Lower leg skin (tissue), 4 donors: ENCODE data around the gene PHGDH. TPM values are rescaled to one million over a fixed set of nuclear protein-coding genes. Genes with fewer than 3 reads are reported as not detected.

Source experiments
- DNase-seq, 2 donors: peaks; one replicate each; pipeline ENCODE4 v3.0.0-alpha.2; 2019; ENCODE audit warnings: low spot score in 2 of 2
- H3K4me3 ChIP-seq: fragments of 200-600 bp; sonication (generic); 2 replicates; pipeline ENCODE4 v1.5.1; 2017; ENCODE audit warnings: mild to moderate bottlenecking, low read depth; ENCODE audit not compliant: poor library complexity, severe bottlenecking
- CTCF ChIP-seq, 3 donors: fragments of 450-650 bp; IDR thresholded peaks; one replicate each; pipeline ENCODE4 v1.5.1; 2016; ENCODE audit warnings: antibody characterized with exemption in 3 of 3, mild to moderate bottlenecking in 3 of 3, moderate library complexity in 2 of 3
- POLR2A ChIP-seq, 2 donors: fragments of 450-650 bp; IDR thresholded peaks; one replicate each; pipeline ENCODE4 v1.6.1; 2016 to 2017; ENCODE audit warnings: antibody characterized with exemption in 2 of 2, mild to moderate bottlenecking in 1 of 2, moderate library complexity in 1 of 2
- WGBS, 2 donors: methylation state at CpG; one replicate each; pipeline ENCODE4 v1.1.5; 2018; 5-methylcytosine and 5-hydroxymethylcytosine counted together
- intact Hi-C: fragments of 100-400 bp; cut with DNase I; formaldehyde crosslinking; loops from one replicate; pipeline ENCODE4 v1.15.0; 2023; ENCODE audit warnings: low total_unique reads
- total RNA-seq, 4 donors: library from RNA; depleted of rRNA; stranded (reverse); fragments of >200 nt; gene quantifications; one replicate each; pipeline ENCODE4 v1.1.0, GENCODE V29; 2016

PHGDH gene
- 10 to 100 TPM; 55.1 to 94.2 (median 73.5) TPM for total RNA-seq

GRCh38 chr1:119711804-119712341 is at the start of gene PHGDH:
TSS of gene PHGDH (plus strand) at chr1:119711934. CDS start at chr1:119712023, 89 bp downstream.
- peak within 1 kb of the TSS; percentile 36 for H3K4me3 ChIP-seq
- peak; percentile 53 to 93 for DNase-seq
- intact Hi-C loops: no loop called here
- TF ChIP-seq POLR2A (IDR thresholded peaks at IDR 0.05) (no peak), CTCF (IDR thresholded peaks at IDR 0.05) (no peak)
- WGBS, 2 donors: 0 to 2% methylated on average over 26 to 27 of the region's 27 CpGs

DNA sequence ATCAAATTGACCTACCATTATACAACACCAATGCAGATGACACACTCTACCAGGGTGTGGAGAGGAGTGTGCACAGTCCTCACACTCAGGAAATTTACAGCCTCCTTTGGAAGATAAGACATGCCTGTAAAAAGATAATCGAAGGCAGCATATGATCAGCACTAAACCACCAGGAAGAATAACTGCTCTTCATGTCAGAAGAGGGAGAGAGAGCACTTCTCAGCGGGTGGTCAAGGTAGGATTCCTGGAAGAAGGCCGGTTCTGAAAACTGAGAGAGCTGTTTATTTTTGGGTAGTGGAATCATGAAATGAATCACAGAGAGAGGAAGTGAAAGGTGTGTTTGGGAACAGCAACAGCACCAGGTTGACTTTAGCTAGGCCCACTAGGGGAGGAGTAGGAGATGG is 49.7 kb upstream of the PHGDH start:
- intact Hi-C loops: loop anchor here (2.0 kb wide), 1 partner anchor 43 kb away; no protein-coding TSS in a partner anchor

DNA sequence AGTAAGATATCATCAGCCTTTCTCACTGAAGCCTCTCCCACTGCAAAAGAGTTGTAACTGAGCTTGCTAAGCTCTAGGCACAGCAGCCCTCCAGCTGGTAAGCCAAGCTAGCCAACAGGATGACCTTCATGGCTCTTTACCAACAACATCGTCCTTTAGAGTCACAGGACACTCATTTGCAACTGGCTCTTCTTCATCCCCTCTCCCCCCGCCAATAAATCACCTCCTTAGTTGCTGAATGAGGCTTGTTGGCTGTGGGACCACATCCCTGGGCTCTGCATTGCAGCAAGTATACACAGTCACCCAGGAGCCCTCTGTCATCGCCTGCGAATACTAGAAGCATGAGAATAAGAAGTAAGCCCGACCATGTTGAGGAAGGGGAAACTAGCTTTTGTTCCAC is 47.7 kb upstream of the PHGDH start:
- H3K4me3 ChIP-seq: no peak overlapping the region

More for the DNA sequence above, 49.7 kb upstream of the PHGDH start:
- no peak for TF ChIP-seq POLR2A (IDR thresholded peaks at IDR 0.05)
- TF ChIP-seq CTCF (IDR thresholded peaks at IDR 0.05): no peak
- H3K4me3 ChIP-seq: no peak overlapping the region
- 79 to 80% methylated on average over 3 of the region's 3 CpGs for WGBS, 2 donors
- no peak for DNase-seq

GRCh38 chr1:119667173-119667572 is 44.6 kb upstream of the PHGDH start:
- intact Hi-C loops: no loop called here
- H3K4me3 ChIP-seq: no peak overlapping the region
- TF ChIP-seq CTCF (IDR thresholded peaks at IDR 0.05) (no peak), POLR2A (IDR thresholded peaks at IDR 0.05) (no peak)
- no peak for DNase-seq
- WGBS, 2 donors: 92 to 96% methylated on average over 6 of the region's 6 CpGs

More for the DNA sequence above, 47.7 kb upstream of the PHGDH start:
- TF ChIP-seq CTCF (IDR thresholded peaks at IDR 0.05) (no peak), POLR2A (IDR thresholded peaks at IDR 0.05) (no peak)
- DNase-seq: no peak
- WGBS, 2 donors: 78 to 83% methylated on average over 5 of the region's 5 CpGs
- intact Hi-C loops: no loop called here

DNA sequence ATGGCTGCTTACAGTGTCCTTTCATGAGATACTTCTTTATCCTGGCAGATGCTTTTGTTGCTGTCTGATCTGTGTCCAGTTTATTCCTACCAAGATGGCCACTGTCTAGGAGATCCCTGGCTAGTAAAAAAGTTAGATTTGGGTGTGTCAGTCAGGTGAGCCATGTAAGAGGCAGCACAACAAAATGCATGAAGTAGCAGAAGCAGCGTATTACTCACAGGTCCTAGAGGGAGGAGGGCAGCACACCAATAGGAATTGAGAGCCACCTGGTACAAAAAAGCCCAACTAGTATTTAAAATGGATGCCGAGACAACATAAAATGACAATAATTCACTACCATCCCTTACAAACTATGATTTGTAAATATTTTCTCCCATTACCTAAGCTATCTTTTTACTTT is 40.8 kb upstream of the PHGDH start:
- 93 to 95% methylated on average over 2 of the region's 2 CpGs for WGBS, 2 donors
- TF ChIP-seq CTCF (IDR thresholded peaks at IDR 0.05) (no peak), POLR2A (IDR thresholded peaks at IDR 0.05) (no peak)
- intact Hi-C loops: no loop called here
- H3K4me3 ChIP-seq: no peak overlapping the region
- no peak for DNase-seq
